HepG2 (cell line): ENCODE results near the gene OGA. TPM values are rescaled to one million over a fixed set of nuclear protein-coding genes. Genes with fewer than 3 reads are reported as not detected.

Experiments used
- CCDC6 ChIP-seq: sonication (generic); formaldehyde crosslinking; IDR thresholded peaks from 2 replicates; pipeline ENCODE4 v1.8.1; 2022; ENCODE audit warnings: mild to moderate bottlenecking, missing genetic modification reagents, moderate library complexity
- HDAC2 ChIP-seq: sonication (generic); formaldehyde crosslinking; IDR thresholded peaks from 2 replicates; pipeline ENCODE4 v1.4.0; 2020; ENCODE audit warnings: missing genetic modification reagents
- HMG20A ChIP-seq: IDR thresholded peaks from 2 replicates; pipeline ENCODE4 v1.6.1; 2016; ENCODE audit warnings: borderline replicate concordance
- NCOA2 ChIP-seq: sonication (generic); formaldehyde crosslinking; IDR thresholded peaks from 2 replicates; pipeline ENCODE4 v1.8.0; 2022; ENCODE audit warnings: inconsistent platforms
- NFYB ChIP-seq: sonication (generic); formaldehyde crosslinking; IDR thresholded peaks from 2 replicates; pipeline ENCODE4 v1.4.0; 2020; ENCODE audit warnings: missing genetic modification reagents
- NR0B2 ChIP-seq: sonication (generic); formaldehyde crosslinking; IDR thresholded peaks from 2 replicates; pipeline ENCODE4 v1.4.0; 2020; ENCODE audit warnings: mild to moderate bottlenecking, missing genetic modification reagents
- SMAD9 ChIP-seq: sonication (generic); formaldehyde crosslinking; IDR thresholded peaks from 2 replicates; pipeline ENCODE4 v1.5.1; 2020; ENCODE audit warnings: mild to moderate bottlenecking, missing genetic modification reagents
- ZBTB49 ChIP-seq: sonication (generic); formaldehyde crosslinking; IDR thresholded peaks from 2 replicates; pipeline ENCODE4 v1.4.0; 2020; ENCODE audit warnings: missing genetic modification reagents, borderline replicate concordance
- ZBTB7A ChIP-seq: sonication (generic); formaldehyde crosslinking; IDR thresholded peaks from 2 replicates; pipeline ENCODE4 v1.8.0; 2022; ENCODE audit warnings: mild to moderate bottlenecking, missing genetic modification reagents
- ZFP41 ChIP-seq: sonication (generic); formaldehyde crosslinking; IDR thresholded peaks from 2 replicates; pipeline ENCODE4 v1.4.0; 2020; ENCODE audit warnings: mild to moderate bottlenecking, missing genetic modification reagents, borderline replicate concordance
- ZHX2 ChIP-seq, 2 experiments: sonication (generic) in 1 of 2; formaldehyde crosslinking in 1 of 2; IDR thresholded peaks; 2 replicates each; pipeline versions ENCODE4 v1.6.1 to v1.9.0; 2014 to 2022; ENCODE audit warnings: antibody characterized with exemption in 1 of 2, borderline replicate concordance in 1 of 2, inconsistent platforms in 1 of 2, low read depth in 1 of 2, missing genetic modification reagents in 1 of 2
- ZNF264 ChIP-seq: sonication (generic); formaldehyde crosslinking; IDR thresholded peaks from 2 replicates; pipeline ENCODE4 v1.4.0; 2020; ENCODE audit warnings: missing genetic modification reagents
- ZNF577 ChIP-seq: sonication (generic); formaldehyde crosslinking; IDR thresholded peaks from 2 replicates; pipeline ENCODE4 v1.4.0; 2020; ENCODE audit warnings: mild to moderate bottlenecking, low read depth, missing genetic modification reagents, borderline replicate concordance
- ZNF7 ChIP-seq: IDR thresholded peaks from 2 replicates; pipeline ENCODE4 v1.6.1; 2016; ENCODE audit warnings: missing biosample characterization, missing genetic modification reagents
- ZNF775 ChIP-seq: sonication (generic); formaldehyde crosslinking; IDR thresholded peaks from 2 replicates; pipeline ENCODE4 v1.4.0; 2020; ENCODE audit warnings: missing genetic modification reagents, mild to moderate bottlenecking, moderate library complexity, borderline replicate concordance
- polyA plus RNA-seq, 8 experiments: library from polyadenylated mRNA; depleted of rRNA in 3 of 8; stranded (reverse) in 7 of 8; unstranded in 1 of 8; fragments of >200 nt; fragmentation: Illumina TruSeq in 4 of 8; extraction: Trizol in 4 of 8; gene quantifications; 2 replicates each; pipeline versions ENCODE4 v1.2.1 to v1.2.3, GENCODE V29; 2011 to 2016; ENCODE audit warnings: low read depth in 4 of 8, missing spikeins in 1 of 8, mixed read lengths in 1 of 8; ENCODE audit not compliant: insufficient read depth in 1 of 8
- total RNA-seq, 5 experiments: library from RNA; depleted of rRNA; stranded (reverse); fragments of >200 nt; fragmentation: Illumina TruSeq; extraction: Trizol; gene quantifications; 2 replicates each; pipeline ENCODE4 v1.2.3, GENCODE V29; 2016; ENCODE audit warnings: low read depth in 1 of 5
- TF ChIP-seq, protein P1 (sequence below): IDR thresholded peaks from 2 replicates; pipeline ENCODE4 v1.6.1; 2016; ENCODE audit warnings: control low read depth

The OGA gene
- total and polyA plus RNA-seq, 2 of the 13 experiments (the other 11 are each of a cell fraction or from before 2014, with no cell fraction given), result 33.2 to 39.8 TPM

DNA sequence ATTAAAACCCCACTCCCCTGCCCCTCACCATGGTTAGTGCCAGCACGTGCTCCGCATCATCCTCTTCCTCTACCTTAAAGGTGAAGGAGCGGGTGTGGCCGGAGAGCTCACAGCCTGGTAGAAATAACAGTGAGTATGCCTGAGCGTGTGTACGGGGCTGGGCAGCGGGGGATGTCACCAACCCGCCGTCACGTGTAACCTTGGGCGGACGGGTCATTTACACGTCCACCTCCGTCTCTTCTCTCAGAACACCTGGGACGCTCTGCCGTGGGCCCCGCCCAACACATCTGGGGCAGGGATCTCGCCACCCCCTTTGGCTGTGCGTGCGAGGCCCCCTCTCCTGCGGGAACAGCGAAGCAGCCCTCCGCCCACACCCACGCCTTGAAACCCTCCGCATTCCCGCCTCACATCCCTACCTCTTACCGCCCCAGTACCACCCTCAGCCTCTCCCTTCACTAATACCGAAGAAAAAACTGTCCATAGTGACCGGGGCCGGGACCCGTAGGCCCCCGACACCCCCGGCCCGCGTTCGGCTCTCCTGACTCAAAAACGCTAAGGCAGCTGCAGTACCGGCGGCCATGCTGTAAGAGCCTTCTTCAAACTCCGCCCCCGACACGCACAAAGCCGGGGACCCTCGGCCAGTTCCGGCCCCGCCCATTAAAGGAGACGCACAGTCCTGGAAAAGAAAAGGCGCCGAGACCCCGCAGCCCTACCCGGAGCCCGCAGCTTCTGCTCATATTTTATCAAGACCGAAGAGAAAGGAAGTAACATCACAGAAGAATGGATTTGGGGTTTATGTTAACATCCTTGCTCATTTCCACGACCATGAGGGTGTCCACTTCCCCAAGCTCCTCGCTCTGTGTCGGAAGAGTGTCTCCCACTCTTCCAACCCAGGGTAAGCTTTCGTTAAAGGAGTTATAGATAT, 35.2 kb downstream of the OGA start, which contains the start of gene NPM3 (continued):
- TF ChIP-seq ZHX2 (IDR thresholded peaks at IDR 0.05; ENCODE audit: low read depth), result 0 out of 2 replicates have a peak, but pooled peaks have one; percentile 38
- TF ChIP-seq ZHX2 (CRISPR knock-in tag; IDR thresholded peaks at IDR 0.05; ENCODE audit: borderline replicate concordance), result no peak
- no peak for TF ChIP-seq HMG20A (CRISPR knock-in tag)
- TF ChIP-seq ZNF7 (CRISPR knock-in tag), result no peak
- 0 out of 2 replicates have a peak, but pooled peaks have one; percentile 34 for TF ChIP-seq HDAC2 (CRISPR knock-in tag)
- no peak for TF ChIP-seq ZBTB7A
- no peak for TF ChIP-seq ZBTB49 (CRISPR knock-in tag)
- TF ChIP-seq ZNF775 (CRISPR knock-in tag), result no peak
- no peak for TF ChIP-seq ZNF577
- no peak; the same call in 1 of the 2 replicates for TF ChIP-seq NCOA2 (CRISPR knock-in tag)
- 0 out of 2 replicates have a peak, but pooled peaks have one; percentile 69 for TF ChIP-seq ZFP41
- peak; percentile 46; the same call in 1 of the 2 replicates for TF ChIP-seq NR0B2 (CRISPR knock-in tag)
- TF ChIP-seq ZNF264 (CRISPR knock-in tag), result no peak
- no peak for TF ChIP-seq SMAD9
- TF ChIP-seq NFYB (CRISPR knock-in tag), result no peak
- TF ChIP-seq, protein P1, sequence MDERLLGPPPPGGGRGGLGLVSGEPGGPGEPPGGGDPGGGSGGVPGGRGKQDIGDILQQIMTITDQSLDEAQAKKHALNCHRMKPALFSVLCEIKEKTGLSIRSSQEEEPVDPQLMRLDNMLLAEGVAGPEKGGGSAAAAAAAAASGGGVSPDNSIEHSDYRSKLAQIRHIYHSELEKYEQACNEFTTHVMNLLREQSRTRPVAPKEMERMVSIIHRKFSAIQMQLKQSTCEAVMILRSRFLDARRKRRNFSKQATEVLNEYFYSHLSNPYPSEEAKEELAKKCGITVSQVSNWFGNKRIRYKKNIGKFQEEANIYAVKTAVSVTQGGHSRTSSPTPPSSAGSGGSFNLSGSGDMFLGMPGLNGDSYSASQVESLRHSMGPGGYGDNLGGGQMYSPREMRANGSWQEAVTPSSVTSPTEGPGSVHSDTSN (CRISPR knock-in tag), result no peak
- no peak for TF ChIP-seq CCDC6 (CRISPR knock-in tag)
